SJSA1 (cell line): ENCODE measurements around the gene EMILIN2. TPM values are rescaled to one million over a fixed set of nuclear protein-coding genes. Genes with fewer than 3 reads are reported as not detected.

Experiments used
- DNase-seq, 2 experiments: peaks; one replicate each; pipeline ENCODE4 v3.0.0-alpha.2; 2015 to 2020; ENCODE audit warnings: low spot score in 2 of 2, low read depth in 1 of 2
- H3K27ac ChIP-seq: fragments of 250-450 bp; sonication (Bioruptor Pico); 2 replicates; pipeline ENCODE4 v1.5.1; 2020; ENCODE audit warnings: mild to moderate bottlenecking, moderate library complexity
- H3K27me3 ChIP-seq: fragments of 250-450 bp; sonication (Bioruptor Pico); replicated peaks from 2 replicates; pipeline ENCODE4 v1.5.1; 2020; ENCODE audit warnings: mild to moderate bottlenecking, moderate library complexity
- H3K36me3 ChIP-seq: fragments of 250-450 bp; sonication (Bioruptor Pico); 2 replicates; pipeline ENCODE4 v1.5.1; 2020; ENCODE audit warnings: mild to moderate bottlenecking
- H3K4me1 ChIP-seq: fragments of 250-450 bp; sonication (Bioruptor Pico); replicated peaks from 2 replicates; pipeline ENCODE4 v1.6.1; 2021; ENCODE audit warnings: mild to moderate bottlenecking
- H3K4me3 ChIP-seq: fragments of 250-450 bp; sonication (Bioruptor Pico); 2 replicates; pipeline ENCODE4 v1.5.1; 2020; ENCODE audit warnings: mild to moderate bottlenecking
- H3K9me3 ChIP-seq: fragments of 250-450 bp; sonication (Bioruptor Pico); replicated peaks from 2 replicates; pipeline ENCODE4 v1.5.1; 2020; ENCODE audit warnings: mild to moderate bottlenecking
- total RNA-seq: library from RNA; depleted of rRNA; stranded (reverse); fragments of >200 nt; shearing (Covaris generic); gene quantifications from 2 replicates; pipeline ENCODE4 v1.2.3, GENCODE V29; 2014

Gene EMILIN2
- total RNA-seq, 1 experiment from 2014 or later, result 28.9 TPM

GRCh38 chr18:2890606-2891005 lies 43.8 kb downstream of the EMILIN2 start:
- Histone ChIP-seq H3K4me1 (0 out of 2 replicates have a peak, but pooled peaks cover 3% of the 10 kb centered on the region), H3K27ac (no peak overlapping the region), H3K36me3 (no peaks in the 10 kb centered on the region), H3K4me3 (no peak overlapping the region), H3K9me3 (no peaks in the 10 kb centered on the region), H3K27me3 (no peaks in the 10 kb centered on the region)
- peak in 1 of 2 experiments; percentile 11 for DNase-seq

DNA sequence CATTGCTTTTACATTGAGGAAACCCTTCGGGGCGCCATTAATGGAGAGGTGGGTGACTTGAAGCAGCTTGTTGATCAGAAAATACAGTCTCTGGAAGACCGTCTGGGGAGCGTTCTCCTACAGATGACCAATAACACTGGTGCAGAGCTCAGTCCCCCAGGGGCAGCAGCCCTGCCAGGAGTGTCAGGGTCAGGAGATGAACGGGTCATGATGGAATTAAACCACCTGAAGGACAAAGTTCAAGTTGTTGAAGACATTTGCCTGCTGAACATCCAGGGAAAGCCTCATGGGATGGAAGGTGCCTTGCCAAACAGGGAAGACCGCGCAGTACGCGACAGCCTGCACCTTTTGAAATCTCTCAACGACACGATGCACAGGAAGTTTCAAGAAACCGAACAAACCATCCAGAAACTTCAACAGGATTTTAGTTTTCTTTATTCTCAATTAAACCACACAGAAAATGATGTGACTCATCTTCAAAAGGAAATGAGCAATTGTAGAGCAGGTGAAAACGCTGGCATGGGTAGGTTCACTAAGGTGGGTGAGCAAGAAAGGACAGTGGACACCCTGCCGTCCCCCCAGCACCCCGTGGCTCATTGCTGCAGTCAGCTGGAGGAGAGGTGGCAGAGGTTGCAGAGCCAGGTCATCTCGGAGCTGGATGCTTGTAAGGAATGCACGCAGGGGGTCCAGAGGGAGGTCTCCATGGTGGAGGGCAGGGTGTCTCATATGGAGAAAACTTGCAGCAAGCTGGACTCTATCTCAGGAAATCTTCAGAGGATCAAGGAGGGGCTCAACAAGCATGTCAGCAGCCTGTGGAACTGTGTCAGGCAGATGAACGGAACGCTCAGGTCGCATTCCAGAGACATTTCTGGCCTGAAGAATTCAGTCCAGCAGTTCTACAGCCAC lies 45.0 kb downstream of the EMILIN2 start:
- no peaks in the 10 kb centered on the region for H3K27me3 ChIP-seq
- 0 out of 2 replicates have a peak, but pooled peaks cover 3% of the 10 kb centered on the region for H3K4me1 ChIP-seq
- DNase-seq, result peak in 1 of 2 experiments; percentile 16
- H3K27ac ChIP-seq, result no peak overlapping the region
- H3K4me3 ChIP-seq, result no peak overlapping the region
- no peaks in the 10 kb centered on the region for H3K9me3 ChIP-seq
- H3K36me3 ChIP-seq, result no peaks in the 10 kb centered on the region

DNA sequence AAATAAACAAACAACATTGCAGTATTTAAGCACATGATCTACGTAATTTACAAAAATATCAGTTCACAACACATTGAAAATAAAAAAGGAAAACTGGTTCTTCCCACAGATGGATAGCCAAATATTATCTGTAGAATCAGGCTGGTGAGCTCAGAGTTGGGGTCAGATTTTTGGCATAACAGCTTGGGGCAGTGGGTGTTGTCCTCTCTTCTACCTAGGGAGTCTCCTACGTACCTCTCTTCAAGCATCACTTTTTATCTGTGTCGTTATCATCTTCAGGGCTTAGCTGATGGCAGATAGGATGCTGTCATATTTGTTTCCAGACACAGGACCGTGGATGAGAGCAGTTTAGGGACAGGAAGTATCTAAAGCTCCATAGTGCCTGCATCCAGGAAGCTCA lies 46.2 kb downstream of the EMILIN2 start:
- H3K27ac ChIP-seq, result no peak overlapping the region
- 0 out of 2 replicates have a peak, but pooled peaks cover 3% of the 10 kb centered on the region for H3K4me1 ChIP-seq
- DNase-seq, result no peak
- H3K4me3 ChIP-seq, result no peak overlapping the region
- no peaks in the 10 kb centered on the region for H3K27me3 ChIP-seq
- no peaks in the 10 kb centered on the region for H3K9me3 ChIP-seq
- no peaks in the 10 kb centered on the region for H3K36me3 ChIP-seq

GRCh38 chr18:2893676-2894075 lies 46.9 kb downstream of the EMILIN2 start:
- Histone ChIP-seq H3K4me1 (0 out of 2 replicates have a peak, but pooled peaks cover 3% of the 10 kb centered on the region), H3K4me3 (no peak overlapping the region), H3K36me3 (no peaks in the 10 kb centered on the region), H3K27me3 (no peaks in the 10 kb centered on the region), H3K9me3 (no peaks in the 10 kb centered on the region), H3K27ac (no peak overlapping the region)
- no peak for DNase-seq

DNA sequence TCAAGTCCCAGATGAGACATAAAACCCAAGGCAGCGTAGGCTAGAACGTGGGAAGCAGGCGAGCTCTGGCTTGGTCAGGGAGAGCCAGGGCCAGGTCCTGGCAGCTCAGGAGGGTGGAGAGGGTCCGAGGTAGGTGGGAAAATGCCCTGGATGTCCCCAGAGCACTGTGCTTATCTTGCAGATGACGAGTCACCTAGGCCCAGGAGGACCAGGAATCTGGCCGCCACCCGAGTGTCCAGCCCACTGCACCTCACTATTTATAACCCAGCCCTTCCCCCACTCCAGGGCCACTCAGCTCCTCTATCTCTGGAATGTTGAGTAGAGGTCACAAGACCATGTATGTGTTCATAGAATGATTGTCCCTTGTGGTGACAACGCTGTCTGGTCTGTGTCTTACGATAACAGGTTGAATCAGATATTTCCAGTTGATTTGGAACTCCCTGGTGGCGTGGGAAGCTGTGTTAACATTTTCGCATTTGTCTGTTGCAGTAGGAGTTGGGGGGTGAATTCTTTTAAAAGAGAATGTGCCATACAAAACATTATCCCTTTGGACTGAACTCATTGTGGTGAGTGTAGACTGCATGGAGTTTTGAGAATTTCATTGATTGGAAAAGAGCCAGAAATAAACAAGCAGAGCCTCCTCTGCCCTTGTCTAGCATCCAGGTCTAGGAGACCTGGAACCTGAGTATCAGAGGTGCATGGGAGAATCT lies 47.5 kb downstream of the EMILIN2 start:
- Histone ChIP-seq H3K4me1 (0 out of 2 replicates have a peak, but pooled peaks cover 3% of the 10 kb centered on the region), H3K27me3 (no peaks in the 10 kb centered on the region), H3K9me3 (no peaks in the 10 kb centered on the region), H3K27ac (no peak overlapping the region), H3K36me3 (no peaks in the 10 kb centered on the region), H3K4me3 (no peak overlapping the region)
- no peak for DNase-seq

DNA sequence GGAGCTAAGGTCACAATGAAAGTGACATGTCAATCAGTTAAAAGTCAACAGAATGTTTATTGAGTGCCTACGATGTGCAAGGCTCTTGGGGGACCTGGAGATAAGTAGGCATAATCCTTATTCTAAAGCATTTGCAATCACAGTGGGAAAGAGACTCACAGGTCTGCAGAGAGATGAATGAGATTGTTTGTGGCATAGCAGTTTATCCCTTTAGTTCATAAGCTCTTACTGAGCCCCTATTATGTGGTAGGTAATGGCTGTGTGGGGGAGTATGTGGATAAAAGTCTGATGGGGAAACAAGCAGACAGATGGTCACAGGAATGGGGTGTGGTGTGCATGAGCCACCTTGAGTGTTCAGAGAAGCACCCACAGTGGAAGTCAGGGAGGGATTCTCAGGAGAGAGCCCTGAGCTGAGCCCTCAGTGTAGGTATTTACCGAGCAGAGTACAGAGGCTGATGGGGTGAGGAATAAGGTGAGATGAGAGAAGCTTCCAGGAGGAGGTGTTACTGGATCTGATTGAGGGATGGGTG lies 48.1 kb downstream of the EMILIN2 start:
- 0 out of 2 replicates have a peak, but pooled peaks cover under 1% of the 10 kb centered on the region for H3K4me1 ChIP-seq
- H3K27me3 ChIP-seq, result no peaks in the 10 kb centered on the region
- no peak overlapping the region for H3K27ac ChIP-seq
- no peak overlapping the region for H3K4me3 ChIP-seq
- H3K36me3 ChIP-seq, result no peaks in the 10 kb centered on the region
- H3K9me3 ChIP-seq, result no peaks in the 10 kb centered on the region
- DNase-seq, result no peak

DNA sequence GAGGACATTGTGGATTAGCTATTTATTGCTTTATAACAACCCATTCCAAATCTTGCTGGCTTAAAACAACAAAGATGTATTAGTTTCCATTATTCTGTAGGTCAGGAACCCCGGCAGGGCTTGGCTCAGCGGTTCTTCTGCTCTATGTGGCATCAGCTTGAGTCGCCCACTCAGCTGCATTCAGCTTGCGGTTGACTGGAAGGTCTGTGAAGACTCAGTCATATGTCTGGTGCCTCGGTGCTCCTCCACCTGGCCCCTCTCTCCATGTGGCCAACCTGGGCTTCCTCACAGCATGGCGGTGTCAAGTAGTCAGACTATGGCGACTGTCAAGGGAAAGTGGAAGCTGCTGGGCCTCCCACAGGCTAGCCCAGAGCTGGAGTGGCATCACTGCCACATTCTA lies 48.6 kb downstream of the EMILIN2 start:
- Histone ChIP-seq H3K4me3 (no peak overlapping the region), H3K9me3 (no peaks in the 10 kb centered on the region), H3K27ac (no peak overlapping the region), H3K27me3 (no peaks in the 10 kb centered on the region), H3K36me3 (no peaks in the 10 kb centered on the region), H3K4me1 (no peaks in the 10 kb centered on the region)
- no peak for DNase-seq

DNA sequence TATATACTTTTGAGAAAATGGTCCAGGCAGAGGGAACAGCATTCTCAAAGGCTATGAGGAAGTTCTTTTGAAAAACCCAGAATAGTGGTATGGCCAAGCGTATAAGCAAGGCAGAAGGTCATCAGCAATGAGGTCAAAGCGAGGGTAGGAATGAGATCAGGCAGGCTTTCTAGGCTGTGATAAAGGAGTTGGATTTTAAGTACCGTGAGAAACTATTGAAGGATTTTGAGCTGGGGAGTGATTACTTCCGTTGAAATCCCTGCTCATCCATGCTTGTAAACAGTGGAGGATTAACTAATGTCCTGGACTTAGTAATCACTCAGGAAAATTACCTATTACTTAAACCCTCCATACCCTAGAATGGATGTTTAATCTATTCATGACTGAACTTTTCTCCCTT lies 50.2 kb downstream of the EMILIN2 start:
- DNase-seq, result no peak
- Histone ChIP-seq H3K36me3 (no peaks in the 10 kb centered on the region), H3K4me3 (no peak overlapping the region), H3K27me3 (no peaks in the 10 kb centered on the region), H3K27ac (no peak overlapping the region), H3K9me3 (no peaks in the 10 kb centered on the region), H3K4me1 (no peaks in the 10 kb centered on the region)

DNA sequence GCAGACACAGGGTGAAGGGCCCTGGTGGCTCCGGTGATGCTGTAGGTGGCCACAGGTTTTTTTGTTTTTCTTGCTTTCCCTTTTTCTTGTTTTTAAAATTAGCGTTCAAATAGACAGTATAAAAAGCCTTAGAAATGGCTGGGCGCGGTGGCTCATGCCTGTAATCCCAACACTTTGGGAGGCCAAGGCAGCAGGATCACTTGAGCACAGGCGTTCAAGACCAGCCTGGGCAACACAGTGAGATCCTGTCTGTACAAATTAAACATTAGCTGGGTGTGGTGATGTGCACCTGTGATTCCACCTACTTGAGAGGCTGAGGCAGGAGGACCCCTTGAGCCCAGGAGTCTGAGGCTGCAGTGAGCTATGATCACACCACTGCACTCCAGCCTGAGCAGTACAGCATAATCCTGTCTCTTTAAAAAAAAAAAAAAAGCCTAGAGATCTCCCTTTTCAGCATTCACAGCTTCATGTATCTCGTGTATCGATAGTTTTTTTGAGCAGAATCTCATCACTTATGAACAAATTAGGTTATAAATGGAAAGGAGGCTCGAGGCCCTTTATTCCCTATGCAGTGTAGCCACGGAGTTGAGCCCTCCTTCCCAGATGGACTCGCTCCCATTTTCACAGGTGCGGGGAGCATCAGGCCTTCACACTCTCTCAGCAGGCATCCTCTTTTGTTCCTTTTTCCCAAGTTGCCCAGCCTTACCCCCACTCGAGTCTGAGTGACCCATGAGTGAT lies 50.8 kb downstream of the EMILIN2 start:
- H3K4me3 ChIP-seq, result no peak overlapping the region
- DNase-seq, result no peak
- H3K27me3 ChIP-seq, result no peaks in the 10 kb centered on the region
- H3K4me1 ChIP-seq, result no peaks in the 10 kb centered on the region
- no peak overlapping the region for H3K27ac ChIP-seq
- no peaks in the 10 kb centered on the region for H3K36me3 ChIP-seq
- no peaks in the 10 kb centered on the region for H3K9me3 ChIP-seq

GRCh38 chr18:2898186-2898640 lies 51.4 kb downstream of the EMILIN2 start:
- H3K9me3 ChIP-seq, result no peaks in the 10 kb centered on the region
- no peak overlapping the region for H3K4me3 ChIP-seq
- no peak for DNase-seq
- no peaks in the 10 kb centered on the region for H3K36me3 ChIP-seq
- no peak overlapping the region for H3K27ac ChIP-seq
- no peaks in the 10 kb centered on the region for H3K27me3 ChIP-seq
- H3K4me1 ChIP-seq, result no peaks in the 10 kb centered on the region

GRCh38 chr18:2900684-2901422 lies 54.0 kb downstream of the EMILIN2 start:
- no peak overlapping the region for H3K27ac ChIP-seq

GRCh38 chr18:2901423-2901985 lies 54.7 kb downstream of the EMILIN2 start:
- Histone ChIP-seq H3K27ac (no peak overlapping the region), H3K9me3 (no peaks in the 10 kb centered on the region), H3K27me3 (no peaks in the 10 kb centered on the region), H3K4me1 (peaks cover 8% of the 10 kb centered on the region), H3K36me3 (peaks cover 5% of the 10 kb centered on the region; the same call in 1 of the 2 replicates), H3K4me3 (no peak overlapping the region)
- DNase-seq, result no peak

More at GRCh38 chr18:2900684-2901422, 54.0 kb downstream of the EMILIN2 start:
- no peaks in the 10 kb centered on the region for H3K27me3 ChIP-seq
- H3K4me3 ChIP-seq, result no peak overlapping the region
- no peak for DNase-seq
- peaks cover 4% of the 10 kb centered on the region for H3K4me1 ChIP-seq
- H3K36me3 ChIP-seq, result no peaks in the 10 kb centered on the region
- H3K9me3 ChIP-seq, result no peaks in the 10 kb centered on the region
